A673 (cell line): ENCODE data around the gene TET1.

ENCODE experiments used
- CTCF ChIP-seq: fragments of 300-800, 200-600 bp; sonication (generic); conservative IDR thresholded peaks from 2 replicates; pipeline ENCODE4 v1.5.1; 2017; ENCODE audit warnings: low read depth, mild to moderate bottlenecking, antibody characterized with exemption, low read length, moderate library complexity, mixed read lengths
- EZH2 ChIP-seq: fragments of 200-600 bp; sonication (generic); IDR thresholded peaks from 2 replicates; pipeline ENCODE4 v1.6.1; 2017; ENCODE audit warnings: borderline replicate concordance, low read depth, mild to moderate bottlenecking, mixed read lengths, antibody characterized with exemption, low read length; ENCODE audit not compliant: poor library complexity, severe bottlenecking

DNA sequence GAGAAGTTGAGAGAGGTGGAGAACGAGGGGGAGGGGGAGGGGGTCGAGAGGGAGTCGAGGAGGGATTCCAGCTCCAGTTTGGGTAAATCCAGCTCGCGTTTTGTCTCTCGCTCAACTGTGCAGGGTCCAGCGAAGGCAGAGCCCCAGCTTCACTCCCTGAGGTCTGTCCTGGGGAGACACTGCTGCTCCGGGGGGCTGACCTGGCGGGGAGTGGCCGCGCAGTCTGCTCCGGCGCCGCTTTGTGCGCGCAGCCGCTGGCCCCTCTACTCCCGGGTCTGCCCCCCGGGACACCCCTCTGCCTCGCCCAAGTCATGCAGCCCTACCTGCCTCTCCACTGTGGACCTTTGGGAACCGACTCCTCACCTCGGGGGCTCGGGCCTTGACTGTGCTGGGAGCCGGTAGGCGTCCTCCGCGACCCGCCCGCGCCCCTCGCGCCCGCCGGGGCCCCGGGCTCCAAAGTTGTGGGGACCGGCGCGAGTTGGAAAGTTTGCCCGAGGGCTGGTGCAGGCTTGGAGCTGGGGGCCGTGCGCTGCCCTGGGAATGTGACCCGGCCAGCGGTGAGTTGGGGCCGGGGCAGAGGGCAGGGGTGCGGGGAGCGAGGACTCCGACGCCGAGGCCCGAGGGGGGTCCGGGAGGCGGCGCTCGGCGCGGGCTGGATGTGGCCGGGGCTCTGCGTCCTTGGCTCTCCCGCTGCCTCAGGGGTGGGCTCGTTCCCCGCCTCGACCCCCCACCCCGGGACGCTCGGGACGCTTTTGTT lies at the start of gene TET1:
- TF ChIP-seq CTCF (no peak), EZH2 (no peak)
